ENCODE results near the gene MRPS9.

Gene MRPS9

GRCh38 chr2:105118960-105119359 lies 81.1 kb downstream of the MRPS9 start:
- DNase-seq (ENCODE audit: low read depth in 2 of 2) = no peak

GRCh38 chr2:105121434-105121833 lies 83.6 kb downstream of the MRPS9 start:
- DNase-seq (ENCODE audit: low read depth in 2 of 2) = no peak

- no peak for DNase-seq (ENCODE audit: low read depth in 2 of 2)
These were observed 87.6 kb downstream of the MRPS9 start for GRCh38 chr2:105125428-105125827.

- no peak for DNase-seq (ENCODE audit: low read depth in 2 of 2)
These were observed 88.1 kb downstream of the MRPS9 start for GRCh38 chr2:105125920-105126319.

- DNase-seq (ENCODE audit: low read depth in 2 of 2) = no peak
These were observed 88.5 kb downstream of the MRPS9 start for GRCh38 chr2:105126336-105126735.

- DNase-seq (ENCODE audit: low read depth in 2 of 2) = no peak
These were observed 89.5 kb downstream of the MRPS9 start for GRCh38 chr2:105127289-105127915.

GRCh38 chr2:105129722-105130232 lies 91.9 kb downstream of the MRPS9 start:
- DNase-seq (ENCODE audit: low read depth in 2 of 2) = no peak

- no peak for DNase-seq (ENCODE audit: low read depth in 2 of 2)
These were observed 92.7 kb downstream of the MRPS9 start for GRCh38 chr2:105130546-105130945.

- DNase-seq (ENCODE audit: low read depth in 2 of 2) = no peak
These were observed 96.2 kb downstream of the MRPS9 start for GRCh38 chr2:105134081-105134480.

GRCh38 chr2:105135436-105135835 lies 97.6 kb downstream of the MRPS9 start:
- no peak for DNase-seq (ENCODE audit: low read depth in 2 of 2)

GRCh38 chr2:105136394-105136793 lies 98.5 kb downstream of the MRPS9 start:
- DNase-seq (ENCODE audit: low read depth in 2 of 2) = no peak

GRCh38 chr2:105138643-105139042 lies 100.8 kb downstream of the MRPS9 start:
- no peak for DNase-seq (ENCODE audit: low read depth in 2 of 2)

- no peak for DNase-seq (ENCODE audit: low read depth in 2 of 2)
These were observed 101.8 kb downstream of the MRPS9 start for GRCh38 chr2:105139556-105140239.

GRCh38 chr2:105140240-105140568 lies 102.3 kb downstream of the MRPS9 start:
- DNase-seq (ENCODE audit: low read depth in 2 of 2) = no peak

- DNase-seq (ENCODE audit: low read depth in 2 of 2) = no peak
These were observed 103.3 kb downstream of the MRPS9 start for GRCh38 chr2:105141099-105141614.

- DNase-seq (ENCODE audit: low read depth in 2 of 2) = no peak
These were observed 104.4 kb downstream of the MRPS9 start for GRCh38 chr2:105142239-105142638.

GRCh38 chr2:105143094-105143466 lies 105.2 kb downstream of the MRPS9 start:
- no peak for DNase-seq (ENCODE audit: low read depth in 2 of 2)

GRCh38 chr2:105143467-105144151 lies 105.7 kb downstream of the MRPS9 start:
- DNase-seq (ENCODE audit: low read depth in 2 of 2) = peak in 1 of 2 donors; percentile 17

- DNase-seq (ENCODE audit: low read depth in 2 of 2) = no peak
These were observed 106.5 kb downstream of the MRPS9 start for GRCh38 chr2:105144152-105144940.

- no peak for DNase-seq (ENCODE audit: low read depth in 2 of 2)
These were observed 107.1 kb downstream of the MRPS9 start for GRCh38 chr2:105144941-105145300.

- no peak for DNase-seq (ENCODE audit: low read depth in 2 of 2)
These were observed 111.4 kb downstream of the MRPS9 start for GRCh38 chr2:105149272-105149671.
